Stimulated activated naive CD4-positive, alpha-beta T cell treated with Interleukin-2 at 50 U/mL for 16 hours (primary cell): ENCODE data around the gene WFIKKN2.
A peak's percentile ranks its signal among the peaks of the same experiment; 100 is the strongest.

Experiments
- DNase-seq: peaks from one replicate; lab custom pipeline; 2025; lab: John Stamatoyannopoulos, UW

Gene WFIKKN2

DNA sequence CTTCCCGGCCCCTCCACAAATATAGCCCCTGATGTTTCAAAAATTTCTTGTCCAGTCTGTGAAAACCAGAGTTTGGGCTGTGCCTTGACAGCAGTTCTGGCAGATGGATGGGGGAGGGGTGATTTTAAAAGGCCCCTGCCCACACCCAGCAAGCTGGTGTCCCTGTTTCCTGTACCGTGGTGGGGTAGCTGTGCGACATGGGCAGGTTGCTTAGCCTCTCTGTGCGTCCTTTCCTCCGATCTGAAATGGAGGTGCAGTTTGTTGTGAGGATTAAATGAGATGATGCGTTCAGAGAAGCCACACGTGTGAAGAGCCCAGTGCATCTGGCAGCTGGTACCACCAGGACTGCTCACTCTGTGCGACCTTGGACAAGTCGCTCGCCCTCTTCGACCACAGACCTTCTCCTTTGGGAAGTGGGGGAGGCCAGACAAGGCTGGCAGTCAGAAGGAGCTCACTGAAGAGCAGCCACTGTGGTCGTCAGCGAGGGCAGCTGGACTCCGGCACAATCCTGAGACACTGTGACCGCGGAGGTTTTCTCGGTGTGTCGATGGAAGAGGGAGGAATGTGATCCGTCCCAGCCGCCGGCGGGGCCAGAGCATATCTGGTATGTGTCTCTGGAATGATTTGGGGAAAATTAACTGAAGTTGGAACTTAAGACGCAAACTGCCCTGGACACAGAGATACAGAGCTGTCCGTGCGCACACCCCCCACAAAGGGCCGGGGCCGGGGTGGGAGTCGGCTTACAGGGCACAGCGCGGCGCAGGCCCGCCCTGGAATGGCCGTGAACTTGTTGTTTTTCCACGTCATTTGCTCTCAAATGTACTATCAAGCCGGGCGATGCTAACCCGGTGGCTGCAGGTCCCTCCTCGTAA, 721 bp upstream of the WFIKKN2 start:
- DNase-seq, result no peak

DNA sequence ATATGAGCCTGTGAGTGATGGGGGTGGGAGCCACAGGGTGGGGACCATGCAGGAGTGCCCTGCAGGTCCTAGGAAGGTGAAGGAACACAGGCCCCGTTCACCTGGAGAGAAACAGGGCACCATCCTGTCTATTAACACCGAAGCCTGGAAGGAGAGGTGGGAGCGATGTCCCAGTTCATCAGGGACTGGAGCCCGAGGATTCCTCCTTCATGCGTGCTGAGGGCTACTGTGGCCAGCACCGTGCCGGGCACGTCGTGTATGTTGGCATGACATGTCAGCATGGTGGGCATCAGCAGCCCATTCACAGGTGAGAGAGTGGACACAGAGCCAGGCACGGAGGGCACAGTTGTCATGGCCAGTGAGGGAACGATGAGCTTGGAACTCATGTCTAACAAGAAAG, 1.4 kb downstream of the WFIKKN2 start:
- DNase-seq, result no peak

DNA sequence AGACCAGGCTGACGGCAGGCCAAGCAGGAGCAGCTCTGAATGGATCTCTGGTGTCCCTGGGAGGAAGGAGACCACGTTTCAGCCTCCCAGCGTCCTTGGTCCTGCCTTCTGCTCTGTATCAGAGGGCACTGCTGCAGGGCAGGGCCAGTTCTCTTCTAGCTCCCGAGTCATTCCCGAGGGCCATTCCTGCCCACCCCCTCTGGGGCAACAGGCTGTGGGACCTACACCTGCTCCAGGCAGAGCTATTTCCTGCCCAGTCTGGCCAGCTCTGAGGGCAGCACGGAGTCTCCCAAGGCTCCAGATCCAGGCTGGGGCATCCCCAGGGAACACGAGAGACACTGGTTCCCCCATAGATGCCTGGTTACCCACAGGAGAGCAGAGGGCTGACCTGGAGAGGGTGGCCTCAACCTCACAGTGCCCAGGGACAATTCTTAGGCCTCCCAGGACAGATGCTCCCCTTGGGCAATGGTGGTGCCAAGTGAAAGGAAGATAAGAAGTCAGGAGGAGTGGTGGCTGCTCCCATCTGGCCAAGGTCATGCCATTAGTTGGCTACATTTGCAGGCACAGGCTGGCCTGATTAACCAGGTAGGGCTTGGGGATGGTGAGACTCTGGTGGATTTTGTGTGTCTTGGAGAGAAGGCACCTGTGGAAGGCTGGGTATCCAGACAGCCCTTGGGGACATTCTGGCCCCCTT, 2.0 kb downstream of the WFIKKN2 start:
- no peak for DNase-seq

DNA sequence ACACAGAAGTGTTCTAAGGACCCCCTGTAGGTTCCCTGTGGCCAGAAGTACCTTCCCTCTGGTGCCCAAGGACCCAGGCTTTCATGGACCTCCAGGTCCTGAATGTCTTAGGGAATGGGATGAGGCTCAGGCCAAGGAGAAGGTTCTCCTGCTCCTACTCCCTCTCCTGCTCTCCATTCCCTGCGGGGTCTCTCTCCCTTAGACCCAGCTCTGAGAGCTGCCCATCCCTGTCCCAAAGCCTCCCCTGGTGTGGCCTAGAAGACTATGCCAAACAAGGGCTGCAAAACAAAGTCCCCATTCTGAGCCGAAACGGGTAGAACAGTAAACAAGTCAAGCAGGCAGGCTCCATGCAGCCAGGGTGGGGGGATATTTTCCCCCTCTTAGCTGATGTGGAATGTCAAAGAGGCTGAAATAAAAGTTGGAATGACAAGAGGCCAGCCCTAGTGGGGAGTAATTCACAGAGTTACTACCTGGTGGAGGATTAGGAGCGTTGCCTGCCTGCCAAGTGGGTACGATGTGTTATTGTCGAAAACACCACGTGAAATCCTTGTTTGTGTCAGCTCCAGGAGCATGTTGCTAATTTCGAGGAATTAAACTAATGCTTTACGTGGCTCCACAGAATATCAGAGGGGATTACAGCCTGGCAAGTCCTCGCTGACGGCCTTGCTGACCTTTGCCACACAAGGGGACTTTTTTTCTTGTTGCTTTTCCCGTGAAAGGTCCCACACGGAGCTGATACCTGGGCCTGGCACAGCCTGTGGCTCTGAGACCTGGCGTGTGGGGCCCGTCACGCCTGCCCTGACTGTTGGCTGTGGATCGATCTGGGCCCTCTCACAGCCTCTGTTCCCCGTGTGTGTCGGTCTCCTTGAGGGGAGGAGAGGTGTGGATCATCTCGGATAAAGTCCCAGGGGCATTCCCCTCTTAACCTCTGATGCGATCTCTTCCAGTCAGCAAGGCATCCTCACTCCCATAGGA, 2.9 kb downstream of the WFIKKN2 start:
- no peak for DNase-seq

DNA sequence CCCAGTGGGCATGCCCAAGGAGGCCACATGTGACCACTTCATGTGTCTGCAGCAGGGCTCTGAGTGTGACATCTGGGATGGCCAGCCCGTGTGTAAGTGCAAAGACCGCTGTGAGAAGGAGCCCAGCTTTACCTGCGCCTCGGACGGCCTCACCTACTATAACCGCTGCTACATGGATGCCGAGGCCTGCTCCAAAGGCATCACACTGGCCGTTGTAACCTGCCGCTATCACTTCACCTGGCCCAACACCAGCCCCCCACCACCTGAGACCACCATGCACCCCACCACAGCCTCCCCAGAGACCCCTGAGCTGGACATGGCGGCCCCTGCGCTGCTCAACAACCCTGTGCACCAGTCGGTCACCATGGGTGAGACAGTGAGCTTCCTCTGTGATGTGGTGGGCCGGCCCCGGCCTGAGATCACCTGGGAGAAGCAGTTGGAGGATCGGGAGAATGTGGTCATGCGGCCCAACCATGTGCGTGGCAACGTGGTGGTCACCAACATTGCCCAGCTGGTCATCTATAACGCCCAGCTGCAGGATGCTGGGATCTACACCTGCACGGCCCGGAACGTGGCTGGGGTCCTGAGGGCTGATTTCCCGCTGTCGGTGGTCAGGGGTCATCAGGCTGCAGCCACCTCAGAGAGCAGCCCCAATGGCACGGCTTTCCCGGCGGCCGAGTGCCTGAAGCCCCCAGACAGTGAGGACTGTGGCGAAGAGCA, 4.4 kb downstream of the WFIKKN2 start:
- no peak for DNase-seq

DNA sequence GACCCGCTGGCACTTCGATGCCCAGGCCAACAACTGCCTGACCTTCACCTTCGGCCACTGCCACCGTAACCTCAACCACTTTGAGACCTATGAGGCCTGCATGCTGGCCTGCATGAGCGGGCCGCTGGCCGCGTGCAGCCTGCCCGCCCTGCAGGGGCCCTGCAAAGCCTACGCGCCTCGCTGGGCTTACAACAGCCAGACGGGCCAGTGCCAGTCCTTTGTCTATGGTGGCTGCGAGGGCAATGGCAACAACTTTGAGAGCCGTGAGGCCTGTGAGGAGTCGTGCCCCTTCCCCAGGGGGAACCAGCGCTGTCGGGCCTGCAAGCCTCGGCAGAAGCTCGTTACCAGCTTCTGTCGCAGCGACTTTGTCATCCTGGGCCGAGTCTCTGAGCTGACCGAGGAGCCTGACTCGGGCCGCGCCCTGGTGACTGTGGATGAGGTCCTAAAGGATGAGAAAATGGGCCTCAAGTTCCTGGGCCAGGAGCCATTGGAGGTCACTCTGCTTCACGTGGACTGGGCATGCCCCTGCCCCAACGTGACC, 5.0 kb downstream of the WFIKKN2 start:
- no peak for DNase-seq

DNA sequence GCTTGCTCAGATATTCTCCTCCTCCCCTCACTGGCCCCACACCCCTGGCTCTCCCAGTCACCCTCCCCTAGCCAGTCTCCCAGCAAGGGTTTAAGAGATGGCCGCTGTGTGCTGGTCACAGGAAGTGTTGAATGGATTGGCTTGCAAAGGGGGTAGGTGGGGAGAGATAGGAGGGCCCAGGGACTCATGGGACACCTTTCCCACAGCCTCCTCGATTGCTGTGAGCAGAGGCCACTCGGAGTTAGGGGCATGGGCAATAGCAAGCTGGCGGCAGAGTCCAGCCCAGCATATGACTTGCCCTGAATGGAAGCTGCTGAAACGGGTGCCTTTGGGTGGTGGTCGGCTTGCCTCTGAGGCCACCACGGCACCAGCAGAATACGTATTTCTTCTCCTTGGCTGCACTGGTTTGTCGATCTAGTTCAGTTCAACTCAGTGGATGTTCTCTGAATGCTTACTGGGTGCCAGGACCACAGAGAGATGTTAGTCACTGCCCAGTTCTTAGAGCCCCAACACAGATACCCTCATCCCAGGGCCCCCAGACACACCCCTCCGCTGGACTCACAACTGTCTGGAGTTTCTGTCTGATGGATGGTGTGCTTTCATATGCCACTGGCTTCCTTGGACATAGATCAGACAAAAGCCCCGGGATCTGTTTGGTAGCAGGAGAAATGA, 6.0 kb downstream of the WFIKKN2 start:
- DNase-seq, result no peak

DNA sequence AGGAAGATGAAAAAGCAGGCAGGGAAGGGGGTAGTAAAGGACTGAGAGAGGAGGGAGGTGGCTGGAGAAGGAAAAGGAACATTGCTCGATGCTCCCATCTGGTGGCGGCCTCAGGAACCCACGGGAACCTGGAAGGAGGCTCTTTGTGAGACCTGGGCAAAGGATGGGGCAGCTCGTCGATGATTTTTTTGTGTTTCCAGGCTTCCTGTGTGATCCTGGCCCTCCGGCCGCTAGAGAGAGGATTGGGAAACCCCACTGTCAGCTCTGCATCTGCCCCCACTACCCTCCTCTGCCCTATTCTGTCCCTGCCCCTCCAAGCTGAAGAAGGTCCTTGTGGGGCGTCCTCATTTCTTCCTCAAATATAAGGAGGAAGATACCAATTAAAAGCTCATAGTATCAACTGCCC, 6.6 kb downstream of the WFIKKN2 start:
- DNase-seq, result peak; percentile 5

DNA sequence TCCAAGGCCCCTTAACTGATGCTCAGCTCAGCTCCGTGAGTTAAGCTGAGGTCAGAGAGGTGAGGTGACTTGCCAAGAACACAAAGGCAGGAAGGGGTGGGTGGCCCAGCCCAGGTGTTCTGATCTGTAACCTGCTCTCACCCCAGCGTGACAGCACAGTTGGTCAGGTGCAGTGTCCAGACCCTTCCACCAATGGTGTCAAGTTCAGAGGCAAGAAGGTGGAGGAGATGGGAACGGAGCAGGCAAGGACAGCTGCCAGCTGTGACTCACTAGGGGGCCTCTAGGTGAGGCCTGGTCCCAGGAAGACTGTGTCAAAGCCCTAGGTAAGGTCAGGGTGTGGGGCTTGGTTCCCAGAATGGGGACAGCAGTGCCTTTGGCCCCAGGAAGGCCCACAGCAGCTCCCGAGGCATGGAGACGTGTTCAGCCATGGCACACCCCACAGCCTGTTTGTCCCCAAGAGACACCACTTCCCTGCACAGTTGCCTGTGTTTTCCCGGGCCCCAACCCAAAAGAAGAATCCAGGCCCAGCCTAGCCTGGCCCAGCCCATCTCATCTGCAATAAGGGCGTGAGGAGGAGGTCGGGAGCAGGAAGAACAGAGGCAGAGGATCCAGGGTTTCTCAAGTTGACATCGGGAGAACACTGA, 7.2 kb downstream of the WFIKKN2 start:
- no peak for DNase-seq

DNA sequence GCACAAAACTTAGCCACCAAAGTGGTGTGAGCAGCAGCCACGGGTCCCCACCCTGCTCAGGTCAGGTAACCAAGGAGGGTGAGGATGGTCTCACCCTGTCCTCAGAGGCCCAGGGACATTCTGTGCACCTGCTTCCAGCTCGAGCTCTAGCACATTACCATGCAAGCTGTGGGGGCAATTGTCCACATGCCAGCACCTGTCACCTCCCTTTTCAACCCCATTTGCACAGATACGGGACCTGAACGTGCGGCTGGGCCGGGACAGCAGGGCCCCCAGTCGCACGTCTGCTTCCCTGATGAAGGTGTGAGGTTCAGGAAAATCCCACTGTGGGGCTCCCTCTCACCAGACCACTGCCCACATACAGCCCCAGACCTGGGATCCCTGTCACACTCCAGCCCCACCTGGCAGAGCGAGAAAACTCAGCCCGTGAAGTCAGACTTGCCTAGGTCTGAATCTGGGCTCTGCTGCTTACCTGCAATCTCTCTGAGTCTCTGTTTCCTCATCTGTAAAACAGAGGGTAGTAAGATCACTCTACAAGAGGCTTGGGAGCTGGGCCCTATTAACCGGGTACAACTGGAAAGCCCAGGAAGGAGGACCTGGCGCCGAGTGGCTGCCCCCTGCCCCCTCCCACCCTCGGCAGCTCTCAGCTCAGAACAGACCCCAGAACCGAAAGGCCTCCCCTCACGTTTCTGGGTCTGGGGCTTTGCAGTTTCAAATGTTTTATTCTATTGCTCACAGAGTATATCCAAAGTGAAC, 7.9 kb downstream of the WFIKKN2 start:
- DNase-seq, result no peak

DNA sequence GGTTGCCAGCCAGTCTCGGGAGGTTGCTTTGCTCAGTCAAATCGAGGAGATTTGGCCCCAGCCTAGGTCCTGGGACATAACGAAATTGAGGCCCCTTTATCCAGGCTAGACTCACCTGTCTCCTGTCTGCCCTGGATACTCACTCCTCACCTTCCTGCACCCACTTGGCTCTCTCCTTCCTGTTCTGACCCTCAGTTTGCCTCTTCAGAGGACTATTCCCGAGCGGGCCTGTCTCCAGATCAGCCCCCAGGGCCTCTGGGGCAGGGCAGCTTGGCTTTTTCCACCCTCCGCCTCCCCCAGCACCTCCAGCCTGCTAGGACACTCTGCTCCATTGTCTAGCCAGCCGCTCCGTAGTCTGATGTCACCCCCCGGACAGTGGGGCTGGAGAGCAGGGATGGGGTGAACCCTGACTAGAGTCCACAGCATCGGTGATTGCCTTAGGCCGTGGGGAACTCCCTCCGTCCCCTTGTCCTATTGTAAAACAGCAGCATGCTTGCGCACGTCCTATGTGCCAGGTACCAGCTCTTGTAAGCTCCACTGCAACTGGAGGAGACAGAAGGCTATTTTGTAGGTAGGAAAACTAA, 8.8 kb downstream of the WFIKKN2 start:
- no peak for DNase-seq

DNA sequence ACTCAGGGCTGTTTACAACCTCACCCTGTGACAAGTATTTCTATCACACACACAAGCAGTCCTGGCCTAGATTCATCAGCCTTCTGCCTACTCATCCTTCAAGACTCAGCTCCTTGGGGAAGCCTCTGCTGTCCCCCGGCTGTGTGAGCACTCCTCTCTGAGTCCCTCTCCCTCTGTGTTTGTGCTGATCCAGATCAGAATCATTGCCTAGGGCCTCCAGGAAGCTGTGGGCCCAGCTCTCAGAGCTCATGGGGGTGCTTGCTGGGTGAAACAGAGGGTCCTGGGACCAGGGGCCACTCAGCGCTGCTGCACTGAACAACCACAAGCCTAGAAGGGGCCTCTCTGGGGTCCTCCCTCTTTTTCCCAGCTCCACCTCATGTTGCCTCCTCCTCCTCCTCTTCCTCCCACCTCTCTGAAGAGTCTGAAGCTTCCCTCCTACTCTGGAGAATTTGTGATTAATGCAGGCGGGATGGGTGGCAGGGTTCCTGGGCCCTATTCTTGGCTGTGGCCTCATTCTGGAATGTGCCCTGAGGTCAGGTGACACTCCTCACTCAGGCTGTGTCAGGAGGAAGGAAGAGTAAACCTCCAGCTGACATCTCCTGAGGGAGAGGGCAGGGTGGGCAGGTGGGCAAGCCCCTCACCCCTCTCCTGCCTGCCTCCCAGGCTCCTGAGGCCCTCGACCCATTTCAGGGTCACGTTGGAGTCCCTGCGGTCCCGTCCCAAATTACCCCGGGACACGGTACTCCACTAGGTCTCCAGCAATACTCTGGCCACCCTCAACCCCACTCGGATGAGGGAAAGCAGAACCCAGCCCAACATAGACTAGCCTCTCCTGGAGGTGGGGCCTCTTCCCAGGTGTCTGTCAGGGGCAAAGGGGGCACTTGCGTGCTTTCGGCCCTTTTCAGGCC, 10.1 kb downstream of the WFIKKN2 start:
- no peak for DNase-seq

DNA sequence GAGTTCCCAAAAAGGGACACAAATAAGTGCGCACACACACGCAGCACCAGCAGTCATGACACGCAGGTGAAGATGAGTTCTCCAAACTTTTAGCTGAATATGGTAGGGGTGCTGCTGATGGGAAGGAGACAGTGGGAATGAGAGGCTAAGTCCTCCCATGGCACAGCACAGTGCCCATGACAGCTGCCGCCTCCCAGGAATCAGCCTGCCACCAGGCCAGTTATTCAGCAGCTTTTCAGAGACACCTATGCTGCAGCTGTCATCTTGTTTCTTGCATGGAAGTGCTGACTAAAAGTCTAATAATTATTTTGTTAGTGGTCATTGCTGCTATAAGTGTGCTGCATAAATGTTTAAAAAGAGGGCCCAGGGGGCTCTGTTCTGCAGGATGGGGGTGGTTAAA, 12.2 kb downstream of the WFIKKN2 start:
- no peak for DNase-seq

DNA sequence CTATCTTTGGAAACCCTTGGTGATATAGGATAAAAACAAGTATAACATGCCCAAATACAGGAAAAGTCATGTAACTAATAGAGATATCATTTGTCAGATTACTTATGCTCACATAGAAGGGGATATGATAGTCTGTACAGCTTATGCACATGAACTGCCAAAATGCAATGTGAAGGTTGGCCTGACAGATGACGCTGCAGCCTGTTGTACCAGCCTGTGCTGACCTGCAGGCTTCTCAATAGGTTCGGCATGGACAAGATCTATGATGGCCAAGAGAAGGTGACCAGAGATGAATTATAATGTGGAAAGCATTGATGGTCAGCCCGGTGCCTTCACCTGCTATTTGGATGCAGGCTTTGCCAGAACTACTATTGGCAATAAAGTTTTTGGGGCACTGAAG, 12.7 kb downstream of the WFIKKN2 start:
- no peak for DNase-seq

DNA sequence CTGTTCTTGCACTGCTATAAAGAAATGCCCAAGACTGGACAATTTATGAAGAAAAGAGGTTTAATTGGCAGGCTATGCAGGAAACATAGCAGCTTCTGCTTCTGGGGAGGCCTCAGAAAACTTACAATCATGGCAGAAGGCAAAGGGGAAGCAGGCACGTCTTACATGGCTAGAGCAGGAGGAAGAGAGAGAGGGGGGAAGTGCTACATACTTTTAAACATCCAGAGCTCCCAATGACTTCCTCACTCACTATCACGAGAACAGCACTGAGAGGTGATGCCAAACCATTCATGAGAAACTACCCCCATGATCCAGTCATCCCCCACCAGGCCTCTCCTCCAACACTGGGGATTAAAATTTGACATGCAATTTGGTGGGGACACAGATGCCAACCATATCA, 13.3 kb downstream of the WFIKKN2 start:
- DNase-seq, result no peak

DNA sequence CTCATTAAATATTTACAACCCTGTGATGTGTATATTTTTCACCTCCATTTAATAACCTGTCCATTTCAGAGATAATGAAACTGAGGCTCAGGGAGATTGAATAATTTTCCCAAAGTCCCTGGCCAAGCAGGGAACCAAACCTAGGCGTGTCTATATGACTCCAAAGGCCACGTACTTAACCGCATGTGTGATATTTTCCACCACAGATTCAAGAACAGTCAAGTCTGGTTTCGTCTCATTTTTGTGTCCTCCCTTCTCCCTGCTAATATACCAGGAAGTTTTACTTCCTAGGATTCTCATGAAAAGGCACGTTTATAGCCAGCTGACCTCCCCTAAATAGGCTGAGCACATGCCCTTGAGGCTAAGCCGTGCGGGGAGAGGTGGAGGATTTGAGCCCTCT, 15.3 kb downstream of the WFIKKN2 start:
- DNase-seq, result no peak

DNA sequence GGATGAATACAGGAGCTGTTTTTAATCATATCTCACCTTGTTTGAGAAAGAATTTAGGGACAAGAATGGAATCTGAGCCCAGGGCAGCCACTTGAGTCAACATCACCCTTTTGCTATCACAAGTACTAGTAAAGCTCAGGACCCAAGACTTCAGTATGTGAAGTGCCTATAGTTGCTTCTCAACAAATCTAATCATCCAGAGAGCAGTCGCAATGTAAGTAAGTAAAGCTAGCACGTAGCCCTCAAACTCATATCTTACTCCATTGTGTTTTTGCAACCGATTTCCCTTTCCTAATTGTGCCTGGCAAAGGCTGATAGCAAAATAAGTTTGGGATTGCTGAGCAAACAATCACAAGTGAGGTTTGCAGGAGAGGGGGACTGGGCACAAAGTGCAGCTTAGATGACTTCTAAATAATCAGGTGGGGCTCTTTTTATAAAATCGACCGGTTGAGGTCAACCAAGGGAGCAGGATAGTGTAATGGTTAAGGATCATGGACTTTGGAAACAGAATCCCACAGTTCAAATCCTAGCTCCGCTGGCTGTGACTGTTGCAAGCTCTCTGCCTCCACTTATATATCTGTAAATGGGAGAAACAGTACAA, 17.7 kb downstream of the WFIKKN2 start:
- no peak for DNase-seq

DNA sequence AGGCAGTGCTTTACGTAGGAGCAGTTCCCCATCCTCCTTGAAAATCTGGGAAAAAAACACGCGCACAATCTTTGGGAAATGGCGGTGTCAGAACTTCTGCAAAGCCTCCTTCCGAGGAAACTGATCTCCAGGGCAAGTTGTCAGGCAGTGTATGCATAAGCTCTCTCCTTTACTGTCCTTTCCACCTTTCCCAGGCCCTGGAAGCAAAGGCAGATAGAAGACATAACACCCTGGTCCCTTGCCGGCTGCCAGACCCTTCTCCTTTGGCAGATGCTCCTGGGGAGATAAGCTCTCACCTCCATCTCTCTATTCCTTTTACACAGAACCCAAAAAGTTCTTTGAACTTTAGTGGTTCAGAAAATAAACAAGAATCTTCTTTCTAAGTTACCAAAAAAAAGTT, 18.4 kb downstream of the WFIKKN2 start:
- DNase-seq, result no peak
